ENCODE results near the gene MTERF2. TPM values are rescaled to one million over a fixed set of nuclear protein-coding genes. Genes with fewer than 3 reads are reported as not detected.
A peak's percentile ranks its signal among the peaks of the same experiment; 100 is the strongest.

Gene MTERF2
- total RNA-seq, 3 donors from 2014 or later (not counting 1 experiment from before 2014, with no cell fraction given) = 12.5 to 24.0 (median 15.1) TPM

DNA sequence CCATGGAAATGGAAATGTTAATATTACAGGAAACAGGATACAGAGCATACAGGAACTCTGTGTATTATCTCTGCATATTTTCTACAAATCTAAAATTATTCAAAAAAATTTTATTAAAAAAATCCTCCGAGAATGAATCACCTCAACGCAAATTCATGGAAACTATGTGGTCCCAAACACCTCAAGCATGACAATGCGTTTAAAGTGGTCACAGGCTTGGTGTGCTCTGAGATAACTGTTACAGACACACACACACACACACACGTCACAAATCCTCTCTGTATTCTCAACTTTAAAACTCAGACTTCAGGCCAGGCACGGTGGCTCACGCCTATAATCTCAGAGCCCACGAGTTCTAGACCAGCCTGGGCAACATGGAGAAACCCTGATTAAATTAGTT, 45.3 kb upstream of the MTERF2 start:
- Histone ChIP-seq H3K27me3 (ENCODE audit: control insufficient read depth, insufficient read depth, low read length) (no peaks in the 10 kb centered on the region), H3K4me1 (ENCODE audit: control insufficient read depth, insufficient read depth, low read length) (peaks cover 3% of the 10 kb centered on the region), H3K9me3 (ENCODE audit: control insufficient read depth, insufficient read depth, low read length) (no peaks in the 10 kb centered on the region), H3K36me3 (ENCODE audit: control insufficient read depth, insufficient read depth, low read length) (no peaks in the 10 kb centered on the region), H3K4me3 (ENCODE audit: low read length) (no peak overlapping the region), H3K27ac (ENCODE audit: low read length) (peak overlapping the region; percentile 14)
- Mint-ChIP-seq H3K27me3 (ENCODE audit: low read depth in 2 of 2) (no peaks in the 10 kb centered on the region), H3K4me3 (no peak overlapping the region), H3K4me1 (peaks cover 58 to 77% of the 10 kb centered on the region in 2 donors), H3K27ac (peak overlapping the region; percentile 96 to 100), H3K9me3 (peaks cover 0 to 2% of the 10 kb centered on the region in 2 donors), H3K36me3 (no peaks in the 10 kb centered on the region)
- intact Hi-C loops (cut with micrococcal nuclease) = no loop called here
- 45% methylated on average over 7 of the region's 7 CpGs for WGBS (ENCODE audit: insufficient coverage)
- no peak for DNase-seq
- peak in 2 of 3 donors; percentile 28 to 34 for ATAC-seq
- no peak for TF ChIP-seq CTCF (IDR thresholded peaks at IDR 0.05)

- H3K4me1 Mint-ChIP-seq = peaks cover 56 to 79% of the 10 kb centered on the region in 2 donors
- H3K9me3 ChIP-seq (ENCODE audit: control insufficient read depth, insufficient read depth, low read length) = no peaks in the 10 kb centered on the region
- DNase-seq (no peak), ATAC-seq (no peak)
- H3K36me3 ChIP-seq (ENCODE audit: control insufficient read depth, insufficient read depth, low read length) = no peaks in the 10 kb centered on the region
- H3K27me3 Mint-ChIP-seq (ENCODE audit: low read depth in 2 of 2) = no peaks in the 10 kb centered on the region
- no peaks in the 10 kb centered on the region for H3K27me3 ChIP-seq (ENCODE audit: control insufficient read depth, insufficient read depth, low read length)
- intact Hi-C loops (cut with micrococcal nuclease) = loop anchor here (1.0 kb wide), 1 partner anchor 61 kb away; no protein-coding TSS in a partner anchor
- no peak for TF ChIP-seq CTCF (IDR thresholded peaks at IDR 0.05)
- peak overlapping the region; percentile 78 for H3K4me3 Mint-ChIP-seq
- peak overlapping the region; percentile 96 to 100 for H3K27ac Mint-ChIP-seq
- peak overlapping the region; percentile 47 for H3K27ac ChIP-seq (ENCODE audit: low read length)
- H3K9me3 Mint-ChIP-seq = no peaks in the 10 kb centered on the region
- WGBS (ENCODE audit: insufficient coverage) = 85% methylated on average over 2 of the region's 2 CpGs
- no peaks in the 10 kb centered on the region for H3K36me3 Mint-ChIP-seq
- no peak overlapping the region for H3K4me3 ChIP-seq (ENCODE audit: low read length)
- H3K4me1 ChIP-seq (ENCODE audit: control insufficient read depth, insufficient read depth, low read length) = peaks cover 3% of the 10 kb centered on the region
These were observed 44.1 kb upstream of the MTERF2 start for GRCh38 chr12:107031061-107031460.

DNA sequence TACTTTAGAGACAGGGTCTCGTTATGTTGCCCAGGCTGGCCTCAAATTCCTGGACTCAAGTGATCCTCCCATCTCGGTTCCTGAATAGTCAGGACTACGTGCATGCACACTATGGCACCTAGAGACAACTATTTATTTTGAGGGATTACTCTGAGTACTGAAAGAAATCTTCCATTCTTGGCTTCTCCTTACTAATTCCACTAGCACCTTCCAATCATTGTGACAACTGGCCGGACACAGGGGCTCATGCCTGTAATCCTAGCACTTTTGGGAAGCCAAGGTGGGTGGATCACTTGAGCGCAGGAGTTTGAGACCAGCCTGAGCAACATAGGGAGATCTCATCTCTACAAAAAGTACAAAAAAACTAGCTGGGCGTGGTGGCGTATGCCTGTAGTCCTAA, 42.1 kb upstream of the MTERF2 start:
- H3K27ac ChIP-seq (ENCODE audit: low read length) = no peak overlapping the region
- ATAC-seq (no peak), DNase-seq (no peak)
- Mint-ChIP-seq H3K9me3 (no peaks in the 10 kb centered on the region), H3K27ac (peak overlapping the region; percentile 96 to 100), H3K4me1 (peaks cover 59 to 79% of the 10 kb centered on the region in 2 donors), H3K4me3 (peak overlapping the region; percentile 31), H3K36me3 (no peaks in the 10 kb centered on the region), H3K27me3 (ENCODE audit: low read depth in 2 of 2) (no peaks in the 10 kb centered on the region)
- no peak overlapping the region for H3K4me3 ChIP-seq (ENCODE audit: low read length)
- H3K9me3 ChIP-seq (ENCODE audit: control insufficient read depth, insufficient read depth, low read length) = no peaks in the 10 kb centered on the region
- intact Hi-C loops (cut with micrococcal nuclease) = no loop called here
- peaks cover 3% of the 10 kb centered on the region for H3K4me1 ChIP-seq (ENCODE audit: control insufficient read depth, insufficient read depth, low read length)
- no peak for TF ChIP-seq CTCF (IDR thresholded peaks at IDR 0.05)
- 98% methylated on average over 7 of the region's 7 CpGs for WGBS (ENCODE audit: insufficient coverage)
- no peaks in the 10 kb centered on the region for H3K27me3 ChIP-seq (ENCODE audit: control insufficient read depth, insufficient read depth, low read length)
- H3K36me3 ChIP-seq (ENCODE audit: control insufficient read depth, insufficient read depth, low read length) = no peaks in the 10 kb centered on the region

GRCh38 chr12:107027636-107028053, 40.7 kb upstream of the MTERF2 start:
- H3K9me3 Mint-ChIP-seq = no peaks in the 10 kb centered on the region

More at GRCh38 chr12:107027636-107028053, 40.7 kb upstream of the MTERF2 start:
- DNase-seq = peak in 1 of 2 donors; percentile 86
- no peaks in the 10 kb centered on the region for H3K27me3 ChIP-seq (ENCODE audit: control insufficient read depth, insufficient read depth, low read length)
- WGBS (ENCODE audit: insufficient coverage) = 40% methylated on average over 2 of the region's 2 CpGs
- H3K4me1 Mint-ChIP-seq = peaks cover 50 to 78% of the 10 kb centered on the region in 2 donors
- no peaks in the 10 kb centered on the region for H3K36me3 ChIP-seq (ENCODE audit: control insufficient read depth, insufficient read depth, low read length)
- peak overlapping the region; percentile 97 for H3K27ac ChIP-seq (ENCODE audit: low read length)
- peak; percentile 78 to 91 (median 89) for ATAC-seq
- H3K4me3 ChIP-seq (ENCODE audit: low read length) = peak overlapping the region; percentile 10
- no peaks in the 10 kb centered on the region for H3K36me3 Mint-ChIP-seq
- peaks cover 3% of the 10 kb centered on the region for H3K4me1 ChIP-seq (ENCODE audit: control insufficient read depth, insufficient read depth, low read length)
- H3K27me3 Mint-ChIP-seq (ENCODE audit: low read depth in 2 of 2) = no peaks in the 10 kb centered on the region
- H3K9me3 ChIP-seq (ENCODE audit: control insufficient read depth, insufficient read depth, low read length) = no peaks in the 10 kb centered on the region
- H3K27ac Mint-ChIP-seq = peak overlapping the region; percentile 96 to 100
- intact Hi-C loops (cut with micrococcal nuclease) = loop anchor here (1.0 to 2.0 kb wide), 3 partner anchors 66 to 151 kb away; partner anchors contain the start of genes CRY1 and TMEM263
- no peak for TF ChIP-seq CTCF (IDR thresholded peaks at IDR 0.05)
- peak overlapping the region; percentile 90 for H3K4me3 Mint-ChIP-seq
